ENCODE results near the gene KBTBD13.
A peak's percentile ranks its signal among the peaks of the same experiment; 100 is the strongest.

The KBTBD13 gene

DNA sequence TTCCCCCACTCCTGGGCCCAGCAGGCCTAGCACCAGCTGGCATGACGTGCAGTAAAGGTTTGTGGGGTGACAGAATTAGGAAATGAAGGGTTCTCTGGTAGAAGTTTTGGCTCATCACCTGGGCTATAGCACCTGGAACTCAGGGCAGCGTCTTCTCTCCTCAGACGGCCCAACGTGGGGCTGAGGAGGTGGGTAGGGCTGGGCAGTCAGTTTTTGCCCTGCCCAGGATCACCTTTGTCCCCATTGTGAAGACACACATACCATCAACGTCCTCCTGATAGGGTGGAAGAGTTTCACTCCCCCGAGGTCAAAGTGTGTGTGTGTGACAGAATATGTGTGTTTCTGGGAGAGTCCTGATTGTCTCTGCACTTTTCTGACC, 12.1 kb downstream of the KBTBD13 start:
- Histone ChIP-seq H3K27ac (ENCODE audit: low read length, poor library complexity, severe bottlenecking) (no peak overlapping the region), H2BK15ac (ENCODE audit: low read depth, poor library complexity, severe bottlenecking) (no peak overlapping the region), H3K9me3 (ENCODE audit: control insufficient read depth, low read length) (no peaks in the 10 kb centered on the region), H3K27me3 (ENCODE audit: control insufficient read depth in 1 of 2, insufficient read depth in 1 of 2, low read length in 2 of 2) (peaks cover 34 to 41% of the 10 kb centered on the region in 2 experiments), H3K14ac (ENCODE audit: low read length in 2 of 2) (no peak overlapping the region), H4K91ac (ENCODE audit: low read length) (peak overlapping the region; percentile 35), H2AFZ (ENCODE audit: low read depth, low read length) (no peak overlapping the region), H2BK5ac (ENCODE audit: low read depth, low read length, poor library complexity, severe bottlenecking) (no peak overlapping the region), H3K4ac (ENCODE audit: low read depth in 1 of 2, low read length in 2 of 2) (no peak overlapping the region), H3K18ac (ENCODE audit: low read depth in 1 of 2, low read length in 2 of 2) (no peak overlapping the region), H3K9ac (ENCODE audit: low read length) (no peak overlapping the region), H2AK5ac (ENCODE audit: low read length, severe bottlenecking) (no peak overlapping the region), H3K4me3 (ENCODE audit: insufficient read depth in 1 of 2, low read depth in 1 of 2, low read length in 2 of 2) (no peak overlapping the region), H3K4me1 (ENCODE audit: control insufficient read depth, insufficient read depth, low read depth, low read length) (peaks cover 15% of the 10 kb centered on the region), H3K4me2 (ENCODE audit: low read length, poor library complexity, severe bottlenecking) (no peak overlapping the region), H3K23ac (ENCODE audit: low read length in 2 of 2) (no peak overlapping the region), H3K36me3 (ENCODE audit: control insufficient read depth in 1 of 2, insufficient read depth in 2 of 2, low read depth in 1 of 2, low read length in 2 of 2) (peaks cover 0 to 12% of the 10 kb centered on the region in 2 experiments), H4K8ac (ENCODE audit: low read length) (no peak overlapping the region), H2BK120ac (ENCODE audit: low read depth, low read length) (no peak overlapping the region), H2BK12ac (ENCODE audit: low read length in 2 of 2) (no peak overlapping the region), H3K79me1 (replicated peaks; ENCODE audit: low read length, poor library complexity, severe bottlenecking) (no peaks in the 10 kb centered on the region)
- no peak for DNase-seq
- 96% methylated on average over 5 of the region's 6 CpGs for WGBS

DNA sequence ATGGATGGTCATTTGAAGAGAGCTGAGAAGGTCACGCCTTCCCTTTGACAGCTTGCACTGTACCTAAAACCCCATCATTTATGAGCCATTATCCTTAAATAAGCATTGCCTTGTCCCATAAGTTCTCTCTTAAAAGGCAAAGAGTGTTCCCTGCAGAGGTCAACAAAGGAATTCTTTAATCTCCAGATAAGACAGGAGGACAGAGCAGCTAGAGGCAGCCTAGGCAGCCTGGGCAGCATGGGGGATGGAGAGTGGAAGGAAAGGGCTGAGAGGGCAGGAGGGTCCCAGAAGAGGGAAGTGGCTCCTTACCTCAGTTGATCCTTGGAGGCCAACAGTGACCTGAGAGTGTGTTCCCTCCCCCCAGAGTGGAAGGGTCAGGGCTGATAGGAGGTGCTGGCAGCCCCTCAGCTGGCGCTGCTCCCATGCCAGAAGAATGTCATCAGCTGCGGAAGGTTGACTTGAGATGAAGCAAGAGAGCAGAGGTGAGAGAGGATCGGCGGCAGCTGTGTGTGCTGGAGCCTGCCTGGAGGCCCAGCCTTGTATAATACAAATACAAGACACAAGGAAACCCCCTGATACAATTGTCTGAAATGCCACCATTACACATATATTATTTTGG, 12.8 kb downstream of the KBTBD13 start:
- Histone ChIP-seq H3K9ac (ENCODE audit: low read length) (no peak overlapping the region), H3K4me2 (ENCODE audit: low read length, poor library complexity, severe bottlenecking) (no peak overlapping the region), H3K18ac (ENCODE audit: low read depth in 1 of 2, low read length in 2 of 2) (no peak overlapping the region), H3K4ac (ENCODE audit: low read depth in 1 of 2, low read length in 2 of 2) (no peak overlapping the region), H3K36me3 (ENCODE audit: control insufficient read depth in 1 of 2, insufficient read depth in 2 of 2, low read depth in 1 of 2, low read length in 2 of 2) (peaks cover 0 to 17% of the 10 kb centered on the region in 2 experiments), H3K9me3 (ENCODE audit: control insufficient read depth, low read length) (no peaks in the 10 kb centered on the region), H4K91ac (ENCODE audit: low read length) (no peak overlapping the region), H2BK5ac (ENCODE audit: low read depth, low read length, poor library complexity, severe bottlenecking) (no peak overlapping the region), H2AK5ac (ENCODE audit: low read length, severe bottlenecking) (no peak overlapping the region), H3K4me1 (ENCODE audit: control insufficient read depth, insufficient read depth, low read depth, low read length) (peaks cover 16% of the 10 kb centered on the region), H2BK120ac (ENCODE audit: low read depth, low read length) (no peak overlapping the region), H3K79me1 (replicated peaks; ENCODE audit: low read length, poor library complexity, severe bottlenecking) (no peaks in the 10 kb centered on the region), H3K23ac (ENCODE audit: low read length in 2 of 2) (no peak overlapping the region), H2BK12ac (ENCODE audit: low read length in 2 of 2) (peak overlapping the region in 1 of 2 experiments; percentile 33), H3K27me3 (ENCODE audit: control insufficient read depth in 1 of 2, insufficient read depth in 1 of 2, low read length in 2 of 2) (peaks cover 30 to 34% of the 10 kb centered on the region in 2 experiments), H3K4me3 (ENCODE audit: insufficient read depth in 1 of 2, low read depth in 1 of 2, low read length in 2 of 2) (no peak overlapping the region), H2BK15ac (ENCODE audit: low read depth, poor library complexity, severe bottlenecking) (no peak overlapping the region), H3K14ac (ENCODE audit: low read length in 2 of 2) (no peak overlapping the region), H4K8ac (ENCODE audit: low read length) (no peak overlapping the region), H2AFZ (ENCODE audit: low read depth, low read length) (no peak overlapping the region), H3K27ac (ENCODE audit: low read length, poor library complexity, severe bottlenecking) (no peak overlapping the region)
- DNase-seq, result no peak
- WGBS, result 95% methylated on average over 3 of the region's 5 CpGs

DNA sequence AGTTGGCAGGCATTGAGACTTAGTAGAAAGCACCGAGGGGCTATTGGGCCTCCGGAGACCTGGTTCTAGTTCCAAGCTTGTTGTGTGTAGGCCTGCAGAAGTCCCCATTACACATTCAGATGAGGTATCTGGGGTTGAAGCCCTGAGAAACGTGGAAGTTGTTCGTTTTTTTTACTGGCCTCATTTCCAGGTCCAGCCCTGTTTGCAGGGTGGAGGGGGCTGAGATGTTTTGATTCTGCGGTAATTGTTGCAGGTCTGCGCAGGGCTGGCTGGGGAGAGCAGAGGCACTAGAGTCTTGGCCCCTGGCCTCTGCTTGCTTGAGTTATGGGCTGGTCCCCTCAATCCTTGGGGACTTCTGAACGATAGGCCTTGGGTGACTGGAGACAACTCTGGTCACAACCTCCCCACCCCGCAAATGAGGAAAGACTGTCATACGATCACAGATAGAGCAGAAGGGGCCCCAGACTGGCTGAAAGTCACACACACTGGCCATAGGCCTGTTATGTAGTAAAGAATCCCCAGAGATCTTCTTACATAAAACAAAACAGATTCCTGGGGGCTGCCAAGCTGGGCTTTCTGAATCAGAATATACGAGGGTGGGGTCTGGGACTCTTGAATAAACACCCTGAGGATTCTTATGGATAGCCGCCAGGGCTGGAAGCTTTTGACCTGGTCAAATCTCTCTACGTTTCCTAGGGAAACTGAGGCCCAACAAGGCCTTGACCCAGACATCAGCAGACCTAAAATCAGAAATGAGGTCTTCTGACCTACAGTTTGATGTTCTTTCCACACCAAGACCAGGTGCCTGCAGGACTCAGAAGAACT, 15.6 kb downstream of the KBTBD13 start:
- H3K36me3 ChIP-seq (ENCODE audit: control insufficient read depth in 1 of 2, insufficient read depth in 2 of 2, low read depth in 1 of 2, low read length in 2 of 2), result peaks cover 9 to 24% of the 10 kb centered on the region in 2 experiments
- H3K18ac ChIP-seq (ENCODE audit: low read depth in 1 of 2, low read length in 2 of 2), result no peak overlapping the region
- H3K9ac ChIP-seq (ENCODE audit: low read length), result no peak overlapping the region
- no peak overlapping the region for H3K4ac ChIP-seq (ENCODE audit: low read depth in 1 of 2, low read length in 2 of 2)
- WGBS, result 91% methylated on average over 12 of the region's 12 CpGs
- no peaks in the 10 kb centered on the region for H3K79me1 ChIP-seq (replicated peaks; ENCODE audit: low read length, poor library complexity, severe bottlenecking)
- no peak overlapping the region for H2AK5ac ChIP-seq (ENCODE audit: low read length, severe bottlenecking)
- H4K91ac ChIP-seq (ENCODE audit: low read length), result no peak overlapping the region
- no peak overlapping the region for H2AFZ ChIP-seq (ENCODE audit: low read depth, low read length)
- no peak overlapping the region for H3K4me2 ChIP-seq (ENCODE audit: low read length, poor library complexity, severe bottlenecking)
- peaks cover 7 to 8% of the 10 kb centered on the region in 2 experiments for H3K27me3 ChIP-seq (ENCODE audit: control insufficient read depth in 1 of 2, insufficient read depth in 1 of 2, low read length in 2 of 2)
- H3K27ac ChIP-seq (ENCODE audit: low read length, poor library complexity, severe bottlenecking), result no peak overlapping the region
- H2BK15ac ChIP-seq (ENCODE audit: low read depth, poor library complexity, severe bottlenecking), result no peak overlapping the region
- H3K9me3 ChIP-seq (ENCODE audit: control insufficient read depth, low read length), result no peaks in the 10 kb centered on the region
- no peak overlapping the region for H4K8ac ChIP-seq (ENCODE audit: low read length)
- no peak overlapping the region for H2BK5ac ChIP-seq (ENCODE audit: low read depth, low read length, poor library complexity, severe bottlenecking)
- peaks cover 31% of the 10 kb centered on the region for H3K4me1 ChIP-seq (ENCODE audit: control insufficient read depth, insufficient read depth, low read depth, low read length)
- no peak overlapping the region for H2BK120ac ChIP-seq (ENCODE audit: low read depth, low read length)
- no peak for DNase-seq
- H2BK12ac ChIP-seq (ENCODE audit: low read length in 2 of 2), result no peak overlapping the region
- H3K23ac ChIP-seq (ENCODE audit: low read length in 2 of 2), result no peak overlapping the region
- H3K4me3 ChIP-seq (ENCODE audit: insufficient read depth in 1 of 2, low read depth in 1 of 2, low read length in 2 of 2), result no peak overlapping the region
- H3K14ac ChIP-seq (ENCODE audit: low read length in 2 of 2), result no peak overlapping the region

DNA sequence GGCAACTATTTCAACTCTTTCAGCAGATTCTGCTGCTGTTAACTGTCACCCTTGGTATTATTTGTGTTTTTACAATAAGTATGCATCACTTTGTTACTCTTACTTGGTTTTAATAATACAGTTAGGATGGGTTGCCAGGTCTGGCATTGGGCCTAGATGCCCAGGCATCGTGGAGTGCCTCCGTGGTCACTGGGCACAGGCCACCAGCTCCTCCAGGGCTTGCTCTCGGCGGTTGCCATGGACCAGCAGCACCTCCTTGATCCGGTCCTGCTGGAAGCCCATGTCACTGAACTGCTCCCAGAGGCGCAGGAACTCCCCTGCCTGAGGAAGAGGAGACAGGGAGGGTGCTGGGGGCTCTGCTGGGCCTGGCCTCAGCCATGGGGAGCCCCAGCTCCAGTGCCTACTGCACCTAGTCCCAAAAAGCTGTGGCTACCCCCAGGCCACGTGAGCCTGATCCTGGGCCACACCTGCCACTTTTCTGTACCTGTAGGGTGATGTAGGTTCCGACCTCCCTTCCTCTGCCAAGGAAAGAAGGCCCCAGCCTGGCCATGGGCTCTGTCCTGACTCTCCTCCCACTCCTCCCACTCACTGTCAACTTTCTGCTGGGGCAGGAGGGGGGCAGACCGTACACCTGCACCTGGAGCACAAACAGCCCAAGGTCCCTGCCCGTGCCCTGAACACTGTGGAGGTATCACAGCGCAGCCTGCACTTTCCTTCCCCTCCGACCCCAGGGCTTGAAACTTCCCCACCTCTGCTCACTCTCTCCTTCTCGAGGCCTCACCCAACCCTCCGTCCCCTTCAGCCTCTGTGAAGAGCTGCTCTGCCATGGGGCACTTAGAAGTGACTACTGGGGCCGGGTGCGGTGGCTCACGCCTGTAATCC, 16.6 kb downstream of the KBTBD13 start:
- H3K9me3 ChIP-seq (ENCODE audit: control insufficient read depth, low read length), result no peaks in the 10 kb centered on the region
- H3K27me3 ChIP-seq (ENCODE audit: control insufficient read depth in 1 of 2, insufficient read depth in 1 of 2, low read length in 2 of 2), result peaks cover 3 to 7% of the 10 kb centered on the region in 2 experiments
- peak overlapping the region; percentile 59 for H4K91ac ChIP-seq (ENCODE audit: low read length)
- H3K4me3 ChIP-seq (ENCODE audit: insufficient read depth in 1 of 2, low read depth in 1 of 2, low read length in 2 of 2), result no peak overlapping the region
- H4K8ac ChIP-seq (ENCODE audit: low read length), result no peak overlapping the region
- no peak overlapping the region for H3K4me2 ChIP-seq (ENCODE audit: low read length, poor library complexity, severe bottlenecking)
- H2BK12ac ChIP-seq (ENCODE audit: low read length in 2 of 2), result no peak overlapping the region
- H2AFZ ChIP-seq (ENCODE audit: low read depth, low read length), result no peak overlapping the region
- no peaks in the 10 kb centered on the region for H3K79me1 ChIP-seq (replicated peaks; ENCODE audit: low read length, poor library complexity, severe bottlenecking)
- peaks cover 26% of the 10 kb centered on the region for H3K4me1 ChIP-seq (ENCODE audit: control insufficient read depth, insufficient read depth, low read depth, low read length)
- no peak overlapping the region for H3K27ac ChIP-seq (ENCODE audit: low read length, poor library complexity, severe bottlenecking)
- H2BK120ac ChIP-seq (ENCODE audit: low read depth, low read length), result no peak overlapping the region
- no peak overlapping the region for H3K14ac ChIP-seq (ENCODE audit: low read length in 2 of 2)
- no peak overlapping the region for H3K4ac ChIP-seq (ENCODE audit: low read depth in 1 of 2, low read length in 2 of 2)
- H3K18ac ChIP-seq (ENCODE audit: low read depth in 1 of 2, low read length in 2 of 2), result no peak overlapping the region
- H3K23ac ChIP-seq (ENCODE audit: low read length in 2 of 2), result no peak overlapping the region
- H3K36me3 ChIP-seq (ENCODE audit: control insufficient read depth in 1 of 2, insufficient read depth in 2 of 2, low read depth in 1 of 2, low read length in 2 of 2), result peaks cover 19 to 28% of the 10 kb centered on the region in 2 experiments
- no peak overlapping the region for H2BK15ac ChIP-seq (ENCODE audit: low read depth, poor library complexity, severe bottlenecking)
- no peak overlapping the region for H2BK5ac ChIP-seq (ENCODE audit: low read depth, low read length, poor library complexity, severe bottlenecking)
- 92% methylated on average over 17 of the region's 17 CpGs for WGBS
- H2AK5ac ChIP-seq (ENCODE audit: low read length, severe bottlenecking), result no peak overlapping the region
- DNase-seq, result no peak
- H3K9ac ChIP-seq (ENCODE audit: low read length), result no peak overlapping the region
